Measurements from ENCODE around the gene NUDT8. TPM values are rescaled to one million over a fixed set of nuclear protein-coding genes. Genes with fewer than 3 reads are reported as not detected.

NUDT8 gene
- total and polyA plus RNA-seq, 2 of the 8 experiments (the other 6 are each of a cell fraction or from before 2014, with no cell fraction given), result 7.2 to 8.3 TPM

DNA sequence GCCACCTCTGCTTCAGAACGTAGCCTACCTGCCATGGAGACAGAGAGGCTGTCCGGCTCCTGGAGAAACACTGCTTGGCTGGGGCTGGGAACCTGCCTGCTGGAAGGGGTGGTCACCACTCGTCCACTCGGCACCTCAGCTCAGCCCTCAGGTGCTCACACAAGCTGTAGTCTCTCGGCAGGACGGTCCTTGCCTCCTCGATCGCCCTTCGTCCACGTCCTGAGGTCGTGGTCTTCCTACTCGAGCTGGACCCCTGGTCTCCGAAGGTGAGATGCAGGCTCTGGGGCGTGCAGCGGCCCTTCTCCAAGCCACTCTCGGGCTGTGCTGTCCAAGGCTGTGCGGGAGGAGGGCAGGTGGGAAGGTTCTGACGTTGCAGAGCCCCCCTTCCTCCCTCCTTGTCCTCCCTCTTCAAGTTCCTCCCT lies 9.7 kb upstream of the NUDT8 start, which contains the start of gene TBX10:
Gene TBX10 (minus strand): TSS at position 326 of the 422 bp plus-strand sequence. CDS start 291 bp downstream, at position 35.
- H3K56ac ChIP-seq (replicated peaks; ENCODE audit: insufficient read length, low read depth, low read length), result no peak within 1 kb of the TSS
- H3K4ac ChIP-seq (replicated peaks; ENCODE audit: insufficient read length, low read depth, low read length), result no peak within 1 kb of the TSS
- no peak within 1 kb of the TSS for H3K23ac ChIP-seq (ENCODE audit: insufficient read length)
- 82% methylated on average over 12 of the region's 18 CpGs; no CpG with 5 or more reads in 1 of the 2 experiments for WGBS, 2 experiments (ENCODE audit: extremely low coverage in 1 of 2, insufficient coverage in 1 of 2, insufficient read length in 1 of 2, insufficient replicate concordance in 2 of 2, low coverage in 1 of 2, low lambda C conversion rate in 2 of 2, missing lambda C conversion rate in 1 of 2)
- no peaks in the 10 kb centered on the region for H3K79me1 ChIP-seq (ENCODE audit: low read depth, low read length)
- H4K20me1 ChIP-seq (replicated peaks in 1 of 2; ENCODE audit: control insufficient read depth in 1 of 2, insufficient read depth in 2 of 2, low read length in 2 of 2), result no peaks in the 10 kb centered on the region
- H3K4me3 ChIP-seq (ENCODE audit: extremely low read depth in 1 of 4, insufficient read depth in 2 of 4, low read depth in 3 of 4, low read length in 4 of 4), result no peak within 1 kb of the TSS
- H3K79me2 ChIP-seq (ENCODE audit: control insufficient read depth in 1 of 2, insufficient read depth in 2 of 2, low read length in 2 of 2), result no peaks in the 10 kb centered on the region
- peak within 1 kb of the TSS; percentile 98 for H2AK5ac ChIP-seq (ENCODE audit: low read depth, low read length)
- peak in 1 of 2 experiments; percentile 45 for DNase-seq (ENCODE audit: low read depth in 1 of 2, low spot score in 2 of 2)
- H4K91ac ChIP-seq (replicated peaks; ENCODE audit: insufficient read length, low read length), result peak within 1 kb of the TSS; percentile 56
- H4K5ac ChIP-seq (ENCODE audit: insufficient read length, low read depth, low read length), result no peak within 1 kb of the TSS
- no peak within 1 kb of the TSS for H3K27ac ChIP-seq (ENCODE audit: low read depth, low read length)
- H3K14ac ChIP-seq (ENCODE audit: insufficient read length), result no peak within 1 kb of the TSS
- H3K4me1 ChIP-seq (replicated peaks in 1 of 4; ENCODE audit: control insufficient read depth in 3 of 4, insufficient read depth in 4 of 4, low read length in 3 of 4), result peaks cover 0 to 5% (median 1%) of the 10 kb centered on the region in 4 experiments; a peak in 1 of 7 replicates
- POLR2A ChIA-PET (ENCODE audit: partially characterized antibody), result interaction anchor here (0.9 to 3.2 kb wide), 3 partner anchors 10 to 23 kb away, joined by 3 to 19 read pairs (median 8); partner anchors contain the start of gene NUDT8
- no peaks in the 10 kb centered on the region for H3K36me3 ChIP-seq (ENCODE audit: control insufficient read depth in 2 of 4, insufficient read depth in 4 of 4, low read length in 3 of 4)
- peaks cover 8 to 28% (median 15%) of the 10 kb centered on the region in 4 experiments for H3K27me3 ChIP-seq (replicated peaks in 1 of 4; ENCODE audit: control insufficient read depth in 3 of 4, extremely low read depth in 1 of 4, insufficient read depth in 3 of 4, low read length in 3 of 4)
- H4K8ac ChIP-seq (ENCODE audit: extremely low read depth, insufficient read depth, low read length), result no peak within 1 kb of the TSS; the same call in 1 of the 2 replicates
- H2AFZ ChIP-seq (ENCODE audit: low read length), result no peak within 1 kb of the TSS
- TF ChIP-seq SRF (IDR thresholded peaks at IDR 0.05; ENCODE audit: low read depth, low read length), result no peak
- TF ChIP-seq TEAD4 (IDR thresholded peaks at IDR 0.05; ENCODE audit: low read depth, low read length), result no peak
- TF ChIP-seq EGR1 (IDR thresholded peaks at IDR 0.05; ENCODE audit: borderline replicate concordance, low read depth, low read length), result no peak
- no peak for TF ChIP-seq KDM1A (IDR thresholded peaks at IDR 0.05; ENCODE audit: borderline replicate concordance, low read length)
- TF ChIP-seq, protein P1, sequence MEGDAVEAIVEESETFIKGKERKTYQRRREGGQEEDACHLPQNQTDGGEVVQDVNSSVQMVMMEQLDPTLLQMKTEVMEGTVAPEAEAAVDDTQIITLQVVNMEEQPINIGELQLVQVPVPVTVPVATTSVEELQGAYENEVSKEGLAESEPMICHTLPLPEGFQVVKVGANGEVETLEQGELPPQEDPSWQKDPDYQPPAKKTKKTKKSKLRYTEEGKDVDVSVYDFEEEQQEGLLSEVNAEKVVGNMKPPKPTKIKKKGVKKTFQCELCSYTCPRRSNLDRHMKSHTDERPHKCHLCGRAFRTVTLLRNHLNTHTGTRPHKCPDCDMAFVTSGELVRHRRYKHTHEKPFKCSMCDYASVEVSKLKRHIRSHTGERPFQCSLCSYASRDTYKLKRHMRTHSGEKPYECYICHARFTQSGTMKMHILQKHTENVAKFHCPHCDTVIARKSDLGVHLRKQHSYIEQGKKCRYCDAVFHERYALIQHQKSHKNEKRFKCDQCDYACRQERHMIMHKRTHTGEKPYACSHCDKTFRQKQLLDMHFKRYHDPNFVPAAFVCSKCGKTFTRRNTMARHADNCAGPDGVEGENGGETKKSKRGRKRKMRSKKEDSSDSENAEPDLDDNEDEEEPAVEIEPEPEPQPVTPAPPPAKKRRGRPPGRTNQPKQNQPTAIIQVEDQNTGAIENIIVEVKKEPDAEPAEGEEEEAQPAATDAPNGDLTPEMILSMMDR (IDR thresholded peaks at IDR 0.05; ENCODE audit: control extremely low read depth in 1 of 3, insufficient read depth in 1 of 3, low read depth in 1 of 3, low read length in 3 of 3), result no peak
- TF ChIP-seq CBX8 (IDR thresholded peaks at IDR 0.05; ENCODE audit: borderline replicate concordance, low read depth, low read length), result no peak
- H2BK120ac ChIP-seq (replicated peaks; ENCODE audit: low read depth, low read length), result no peak within 1 kb of the TSS
- peak within 1 kb of the TSS; percentile 97; the same call in 1 of the 2 replicates for H2BK15ac ChIP-seq (ENCODE audit: low read length)
- H3K4me2 ChIP-seq (ENCODE audit: insufficient read depth in 1 of 2, low read depth in 2 of 2, low read length in 2 of 2), result no peak within 1 kb of the TSS
- no peak for FAIRE-seq
- peak within 1 kb of the TSS; percentile 84; the same call in 1 of the 2 replicates for H2BK12ac ChIP-seq (ENCODE audit: low read depth, low read length)
- H2BK20ac ChIP-seq (ENCODE audit: low read length), result 0 out of 2 replicates have a peak within 1 kb of the TSS, but pooled peaks have one; percentile 48
- H3K9ac ChIP-seq (replicated peaks in 1 of 4; ENCODE audit: extremely low read depth in 1 of 4, low read depth in 3 of 4, low read length in 3 of 4), result no peak within 1 kb of the TSS
- H3K9me3 ChIP-seq (ENCODE audit: insufficient read depth in 2 of 2, low read depth in 1 of 2, low read length in 1 of 2), result peaks cover 3 to 6% of the 10 kb centered on the region in 2 experiments; a peak in 3 of 4 replicates
- no peak within 1 kb of the TSS for H2BK5ac ChIP-seq (ENCODE audit: low read depth, low read length)
- CTCF ChIA-PET (ENCODE audit: partially characterized antibody), result interaction anchor here (0.7 to 4.8 kb wide), 16 partner anchors 8 to 75 kb away, joined by 3 to 36 read pairs (median 6); no protein-coding TSS in a partner anchor
- peak within 1 kb of the TSS; percentile 32; the same call in 1 of the 2 replicates for H3K18ac ChIP-seq (ENCODE audit: extremely low read depth, low read length)
- no peaks in the 10 kb centered on the region; the same call in 1 of the 2 replicates for H3K23me2 ChIP-seq (ENCODE audit: low read depth, low read length)
